Retinal pigment epithelial cell (primary cell): ENCODE measurements around the gene E2F2.

Experiments used
- DNase-seq: peaks from one replicate; pipeline ENCODE4 v3.0.0-alpha.2; 2010; ENCODE audit warnings: low read depth
- H3K4me3 ChIP-seq: 2 replicates; pipeline ENCODE4 v1.5.1; 2011; ENCODE audit warnings: mild to moderate bottlenecking, low read length, control low read depth, moderate library complexity
- TF ChIP-seq, protein P1 (sequence below): conservative IDR thresholded peaks from 2 replicates; pipeline ENCODE4 v1.5.1; 2011; ENCODE audit warnings: low read depth, low read length, control low read depth, inconsistent platforms

Gene E2F2

DNA sequence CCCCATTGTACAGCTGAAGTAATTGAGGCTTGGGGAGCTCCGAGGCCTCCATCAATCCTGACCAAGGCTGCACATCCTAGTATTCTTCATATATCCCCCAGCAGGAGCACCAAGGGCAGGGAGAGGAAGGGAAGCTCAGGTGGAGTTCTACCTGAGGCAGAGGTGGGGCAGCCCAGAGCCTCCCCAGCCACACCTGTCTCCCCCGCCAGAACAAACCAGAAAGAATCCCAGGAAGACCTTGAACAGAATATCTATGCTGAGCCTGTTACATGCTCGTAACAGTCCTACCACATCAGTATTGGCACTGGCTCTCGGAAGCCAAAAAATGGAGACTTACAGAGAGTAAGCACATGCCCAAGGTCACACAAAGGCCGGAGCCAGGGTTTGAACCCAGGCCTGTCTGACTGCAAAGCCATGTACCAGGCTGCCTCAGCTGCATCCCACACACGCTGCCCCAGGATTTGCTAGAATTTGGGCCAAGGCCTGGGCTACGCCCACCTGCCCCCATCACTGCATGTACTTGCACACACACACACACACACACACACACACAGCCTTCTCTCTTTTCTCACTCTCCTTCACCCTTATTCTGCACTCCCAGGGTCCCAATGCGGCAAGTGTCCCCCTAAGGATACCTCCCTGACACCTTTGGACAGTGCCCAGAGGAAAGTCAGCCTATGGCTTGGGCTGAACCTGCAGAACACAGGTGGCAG lies 4.5 kb downstream of the E2F2 start:
- H3K4me3 ChIP-seq = no peak overlapping the region
- TF ChIP-seq, protein P1, sequence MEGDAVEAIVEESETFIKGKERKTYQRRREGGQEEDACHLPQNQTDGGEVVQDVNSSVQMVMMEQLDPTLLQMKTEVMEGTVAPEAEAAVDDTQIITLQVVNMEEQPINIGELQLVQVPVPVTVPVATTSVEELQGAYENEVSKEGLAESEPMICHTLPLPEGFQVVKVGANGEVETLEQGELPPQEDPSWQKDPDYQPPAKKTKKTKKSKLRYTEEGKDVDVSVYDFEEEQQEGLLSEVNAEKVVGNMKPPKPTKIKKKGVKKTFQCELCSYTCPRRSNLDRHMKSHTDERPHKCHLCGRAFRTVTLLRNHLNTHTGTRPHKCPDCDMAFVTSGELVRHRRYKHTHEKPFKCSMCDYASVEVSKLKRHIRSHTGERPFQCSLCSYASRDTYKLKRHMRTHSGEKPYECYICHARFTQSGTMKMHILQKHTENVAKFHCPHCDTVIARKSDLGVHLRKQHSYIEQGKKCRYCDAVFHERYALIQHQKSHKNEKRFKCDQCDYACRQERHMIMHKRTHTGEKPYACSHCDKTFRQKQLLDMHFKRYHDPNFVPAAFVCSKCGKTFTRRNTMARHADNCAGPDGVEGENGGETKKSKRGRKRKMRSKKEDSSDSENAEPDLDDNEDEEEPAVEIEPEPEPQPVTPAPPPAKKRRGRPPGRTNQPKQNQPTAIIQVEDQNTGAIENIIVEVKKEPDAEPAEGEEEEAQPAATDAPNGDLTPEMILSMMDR = no peak
- no peak for DNase-seq

DNA sequence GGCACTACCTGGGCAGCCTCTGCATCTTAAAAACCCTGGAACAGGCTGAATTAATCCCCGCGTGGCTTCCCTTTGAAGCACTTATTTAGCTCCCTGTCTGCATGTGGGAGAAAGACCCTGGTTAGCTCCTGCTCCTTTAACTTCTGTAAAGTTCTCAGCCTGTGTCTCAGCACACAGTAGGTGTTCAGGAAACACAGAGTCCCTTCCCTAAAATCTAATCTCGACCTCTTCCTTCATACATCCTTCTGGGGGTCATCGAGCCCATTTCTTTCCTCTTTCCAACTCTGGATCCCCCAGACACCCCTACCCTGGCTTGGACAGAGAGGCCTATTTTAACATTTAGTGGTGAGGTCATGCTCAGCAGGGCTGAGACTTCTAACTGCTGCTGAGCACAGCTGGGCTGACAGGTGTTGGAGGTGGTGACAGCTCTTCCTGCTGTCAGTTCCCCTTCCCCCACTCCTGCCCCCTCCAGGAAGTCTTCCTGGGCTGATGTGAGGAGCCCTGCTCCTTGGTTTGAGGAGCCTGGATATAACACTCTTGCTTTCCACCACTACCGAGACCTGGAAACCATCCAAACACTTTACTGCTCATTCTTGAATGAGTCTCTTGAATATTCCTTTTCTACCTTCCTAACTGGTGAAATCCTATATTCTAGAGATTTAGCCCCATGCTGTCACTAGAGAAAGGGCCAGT lies 5.3 kb downstream of the E2F2 start:
- H3K4me3 ChIP-seq = no peak overlapping the region
- TF ChIP-seq, protein P1 = no peak
- DNase-seq = no peak

DNA sequence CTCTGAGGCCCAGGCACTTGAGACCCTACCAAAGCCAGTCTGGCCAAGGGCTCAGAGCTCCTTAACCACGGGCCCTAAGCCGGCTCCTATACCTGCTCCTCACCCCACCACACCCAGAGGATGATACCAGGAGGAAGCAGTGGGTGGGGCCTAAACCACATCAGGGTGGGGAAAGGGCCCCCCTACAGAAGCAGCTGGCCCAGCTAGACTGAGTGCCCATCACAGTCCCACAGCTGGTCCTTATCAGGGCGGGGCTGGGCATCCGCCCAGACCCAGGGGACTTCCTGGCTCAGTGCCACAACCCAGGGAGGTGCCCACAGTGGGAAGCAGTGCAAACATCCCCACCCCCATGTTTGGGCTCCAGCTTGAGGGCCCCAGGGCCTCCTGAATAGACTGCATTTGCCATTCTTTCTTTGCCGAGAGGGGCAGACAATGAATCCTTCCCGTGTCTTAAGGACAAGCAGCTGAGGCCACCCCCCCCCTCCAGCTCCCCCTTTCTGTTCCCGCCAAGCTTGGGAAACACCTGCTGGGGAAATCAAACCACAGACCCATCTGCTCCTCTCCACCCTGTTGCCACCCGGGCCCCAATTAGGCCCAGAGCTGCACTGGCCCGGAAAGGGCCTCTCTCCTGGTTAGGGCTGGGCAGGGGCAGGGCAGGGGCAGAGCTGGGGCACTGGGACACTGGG lies 6.2 kb downstream of the E2F2 start:
- TF ChIP-seq, protein P1 = no peak
- no peak for DNase-seq
- H3K4me3 ChIP-seq = no peak overlapping the region

DNA sequence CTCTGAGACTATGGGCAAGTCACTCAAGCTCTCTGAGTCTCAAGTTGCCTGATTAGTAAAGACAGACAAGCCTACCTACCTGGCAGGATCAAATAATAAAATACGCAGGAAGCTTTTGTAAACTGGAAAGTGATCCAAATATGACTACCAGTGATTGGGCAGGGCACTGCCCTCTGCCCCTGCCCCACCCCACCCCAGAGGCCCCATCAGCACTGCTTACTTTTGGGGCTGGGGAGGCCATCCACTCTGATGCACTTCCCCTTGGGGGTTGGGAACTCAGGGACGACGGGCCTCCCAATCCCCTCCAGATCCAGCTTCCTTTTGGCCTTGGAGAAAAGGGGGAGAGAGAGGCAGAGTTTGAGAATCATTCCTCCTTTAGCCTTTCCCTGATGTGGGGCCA lies 6.9 kb downstream of the E2F2 start:
- DNase-seq = no peak
- no peak overlapping the region for H3K4me3 ChIP-seq
- TF ChIP-seq, protein P1 = no peak

DNA sequence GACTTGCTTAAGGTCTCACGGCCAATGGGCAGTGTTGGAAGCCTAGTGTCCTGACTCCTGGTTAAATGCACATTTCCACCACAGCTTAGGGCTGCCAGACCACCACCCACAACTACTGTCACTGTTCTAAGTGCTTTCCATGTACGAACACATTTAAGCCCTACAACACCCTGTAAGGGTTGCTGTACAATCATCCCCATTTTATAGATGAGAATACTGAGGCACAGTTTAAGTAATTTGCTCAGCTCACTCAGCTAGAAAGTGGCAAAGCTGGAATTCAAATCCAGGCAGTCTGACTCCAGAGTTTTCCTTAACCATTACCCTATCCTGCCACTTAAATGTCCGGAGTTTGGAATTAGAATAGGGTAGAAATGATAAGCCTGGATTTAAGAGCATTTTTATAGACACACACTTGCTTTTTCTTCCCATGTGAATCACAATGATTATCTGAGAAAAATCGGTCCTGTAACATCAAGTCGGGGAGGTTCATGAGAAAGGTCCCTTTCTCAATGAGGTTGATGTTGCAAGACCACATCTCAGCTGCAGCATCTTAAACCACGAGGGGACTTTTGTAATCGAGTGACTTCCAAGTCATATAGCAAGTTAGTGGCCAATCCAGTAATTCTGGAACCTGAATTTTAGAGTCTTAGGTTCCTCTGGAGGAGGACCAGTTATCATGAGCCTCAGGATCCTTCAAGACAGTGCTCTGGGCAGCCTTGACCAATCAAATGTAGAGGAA lies 8.6 kb downstream of the E2F2 start:
- no peak for DNase-seq
- TF ChIP-seq, protein P1 = no peak
- no peak overlapping the region for H3K4me3 ChIP-seq

DNA sequence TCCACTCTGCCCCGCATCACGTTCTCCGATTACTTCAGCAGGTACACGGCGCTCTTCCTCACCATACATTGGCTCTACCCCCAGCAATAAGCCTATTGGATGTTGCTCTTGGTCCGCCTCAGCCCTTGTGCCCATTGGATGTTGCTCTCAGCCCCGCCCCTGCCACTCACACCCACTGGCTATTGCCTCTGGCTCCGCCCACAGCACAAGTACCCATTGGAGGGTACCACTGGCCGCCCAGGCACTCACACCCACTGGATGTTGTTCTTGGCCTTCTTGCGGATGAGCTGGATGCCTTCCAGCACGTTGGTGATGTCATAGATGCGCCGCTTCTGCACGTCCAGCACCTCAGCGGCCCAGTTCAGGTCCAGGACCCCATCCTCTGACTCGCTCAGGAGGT lies 9.4 kb downstream of the E2F2 start:
- TF ChIP-seq, protein P1 = no peak
- no peak for DNase-seq
- H3K4me3 ChIP-seq = no peak overlapping the region
